Left lung (tissue), 10 donors: ENCODE results near the gene TAS2R40. TPM values are rescaled to one million over a fixed set of nuclear protein-coding genes. Genes with fewer than 3 reads are reported as not detected.
"Not testable (repeated sequence)": the region's sequence is repeated elsewhere in the genome, so short reads cannot be mapped to it uniquely, and the experiment has no call there.

ENCODE experiments used
- ATAC-seq: fragments of 200-7000 bp; cut with Tn5 transposase; one replicate; pipeline ENCODE4 v1.9.1; 2020; ENCODE audit warnings: moderate library complexity
- DNase-seq, 4 donors: peaks; one replicate each; pipeline ENCODE4 v3.0.0-alpha.2; 2013 to 2020
- H3K27ac ChIP-seq, 2 donors: fragments of 200-600 bp; sonication (generic) in 1 of 2; one replicate each; pipeline versions ENCODE4 v1.5.0 to v1.8.0; 2020 to 2021
- H3K27me3 ChIP-seq, 2 donors: fragments of 200-600 bp; sonication (generic) in 1 of 2; one replicate each; pipeline versions ENCODE4 v1.5.0 to v1.8.0; 2020 to 2021
- H3K36me3 ChIP-seq, 2 donors: fragments of 200-600 bp; sonication (generic) in 1 of 2; one replicate each; pipeline versions ENCODE4 v1.5.0 to v1.8.0; 2020 to 2021
- H3K4me1 ChIP-seq, 2 donors: fragments of 200-600 bp; one replicate each; pipeline ENCODE4 v1.8.0; 2021
- H3K4me3 ChIP-seq, 2 donors: fragments of 200-600 bp; sonication (generic) in 1 of 2; one replicate each; pipeline versions ENCODE4 v1.5.0 to v1.8.0; 2020 to 2021; ENCODE audit warnings: mild to moderate bottlenecking in 1 of 2
- H3K9me3 ChIP-seq, 2 donors: fragments of 200-600 bp; sonication (generic) in 1 of 2; one replicate each; pipeline versions ENCODE4 v1.5.0 to v1.8.0; 2020 to 2021
- CTCF ChIP-seq, 2 donors: fragments of 200-600 bp; sonication (generic) in 1 of 2; IDR thresholded peaks; one replicate each; pipeline versions ENCODE4 v1.5.0 to v1.8.0; 2021; ENCODE audit warnings: antibody characterized with exemption in 2 of 2
- intact Hi-C, 2 donors: fragments of 100-400 bp; cut with DNase I; formaldehyde crosslinking; loops; one replicate each; pipeline versions ENCODE4 v1.11.2 to v1.14.2; 2022
- polyA plus RNA-seq, 6 donors: library from polyadenylated mRNA; unstranded; fragments of 120-200 nt; gene quantifications; one replicate each; pipeline ENCODE4 v1.2.1, GENCODE V29; 2013; ENCODE audit not compliant: insufficient read length in 6 of 6
- total RNA-seq, 2 donors: library from RNA; stranded (reverse); fragmentation: NEBNext Ultra II Directional; extraction: Animal tissue kit (Norgen Biotek cat#: 25700); gene quantifications; one replicate each; pipeline ENCODE4 v1.2.1, GENCODE V29; 2021
- donor health status: DM: no; HTN: yes; CAD: no.
- donor health status: DM: no; HTN: no; CAD: no.

The TAS2R40 gene
- total and polyA plus RNA-seq, 8 donors: not detected

- no peak for ATAC-seq
- Histone ChIP-seq H3K4me3 (no peak overlapping the region), H3K27me3 (no peaks in the 10 kb centered on the region), H3K9me3 (no peaks in the 10 kb centered on the region), H3K4me1 (peaks cover 8 to 23% of the 10 kb centered on the region in 2 donors), H3K36me3 (no peaks in the 10 kb centered on the region), H3K27ac (no peak overlapping the region)
- intact Hi-C loops: no loop called here
- DNase-seq: no peak
- TF ChIP-seq CTCF (IDR thresholded peaks at IDR 0.05): no peak
These were observed 37.9 kb downstream of the TAS2R40 start for GRCh38 chr7:143259765-143260164.

- peaks cover 0 to 12% of the 10 kb centered on the region in 2 donors for H3K36me3 ChIP-seq
- no peak overlapping the region for H3K4me3 ChIP-seq
- no peak for DNase-seq
- H3K27ac ChIP-seq: no peak overlapping the region
- H3K4me1 ChIP-seq: peaks cover 8 to 37% of the 10 kb centered on the region in 2 donors
- no peaks in the 10 kb centered on the region for H3K9me3 ChIP-seq
- no peak for TF ChIP-seq CTCF (IDR thresholded peaks at IDR 0.05)
- no peaks in the 10 kb centered on the region for H3K27me3 ChIP-seq
- intact Hi-C loops: no loop called here
- no peak for ATAC-seq
These were observed 40.1 kb downstream of the TAS2R40 start for GRCh38 chr7:143261901-143262300.

GRCh38 chr7:143263266-143264195, 41.7 kb downstream of the TAS2R40 start, which contains the start of gene GSTK1:
GSTK1 (plus strand) TSS chr7:143263441; CDS start chr7:143263514, 73 bp downstream.
- H3K27ac ChIP-seq: peak within 1 kb of the TSS; percentile 77 to 87
- H3K27me3 ChIP-seq: no peaks in the 10 kb centered on the region
- ATAC-seq (peak; percentile 98), DNase-seq (peak; percentile 70 to 98 (median 88))
- TF ChIP-seq CTCF (IDR thresholded peaks at IDR 0.05): no peak
- H3K4me1 ChIP-seq: peaks cover 8 to 37% of the 10 kb centered on the region in 2 donors
- H3K4me3 ChIP-seq: peak within 1 kb of the TSS; percentile 63 to 92
- H3K9me3 ChIP-seq: no peaks in the 10 kb centered on the region
- intact Hi-C loops: no loop called here
- H3K36me3 ChIP-seq: peaks cover 0 to 28% of the 10 kb centered on the region in 2 donors

- H3K27me3 ChIP-seq, DNase-seq, intact Hi-C loops, ATAC-seq, H3K9me3 ChIP-seq: not testable (repeated sequence)
- peak overlapping the region; percentile 63 to 92 for H3K4me3 ChIP-seq
- H3K27ac ChIP-seq: peak overlapping the region in 1 of 2 donors; percentile 87
- H3K4me1 ChIP-seq: peaks cover 8 to 30% of the 10 kb centered on the region in 2 donors
- H3K36me3 ChIP-seq: peaks cover 0 to 35% of the 10 kb centered on the region in 2 donors
These were observed 42.3 kb downstream of the TAS2R40 start for GRCh38 chr7:143264196-143264568.

GRCh38 chr7:143265017-143265693, 43.3 kb downstream of the TAS2R40 start:
- intact Hi-C loops: no loop called here
- Histone ChIP-seq H3K4me3 (peak overlapping the region in 1 of 2 donors; percentile 63), H3K4me1 (peaks cover 8 to 29% of the 10 kb centered on the region in 2 donors), H3K9me3 (no peaks in the 10 kb centered on the region), H3K36me3 (peaks cover 0 to 45% of the 10 kb centered on the region in 2 donors), H3K27ac (no peak overlapping the region), H3K27me3 (no peaks in the 10 kb centered on the region)
- no peak for TF ChIP-seq CTCF (IDR thresholded peaks at IDR 0.05)
- ATAC-seq: no peak
- DNase-seq: peak in 1 of 4 donors; percentile 63
